Measurements from ENCODE around the gene RNU5B-1. TPM values are rescaled to one million over a fixed set of nuclear protein-coding genes. Genes with fewer than 3 reads are reported as not detected.

The RNU5B-1 gene
- polyA plus RNA-seq, 1 of the 3 experiments (the other 2 are of a cell fraction) = not detected

GRCh38 chr15:65306551-65306950 lies 2.1 kb downstream of the RNU5B-1 start:
- ChIA-PET CTCF (interaction anchor here (1.4 to 3.4 kb wide), 3 partner anchors 12 to 94 kb away, joined by 6 to 18 read pairs (median 8); no protein-coding TSS in a partner anchor), POLR2A (interaction anchor here (1.1 kb wide), 1 partner anchor 20 kb away, joined by 4 read pairs; the partner anchor contains the start of gene PARP16)
- H3K9me2 ChIP-seq = no peaks in the 10 kb centered on the region
- H4K20me1 ChIP-seq (ENCODE audit: insufficient read depth) = peaks cover 4% of the 10 kb centered on the region; the same call in 1 of the 2 replicates
- no peaks in the 10 kb centered on the region for H3K27me3 ChIP-seq (ENCODE audit: insufficient read depth)
- no peak overlapping the region for H3K4me3 ChIP-seq (ENCODE audit: low read depth in 2 of 2, low read length in 1 of 2)
- H3K4me2 ChIP-seq = no peak overlapping the region
- no peaks in the 10 kb centered on the region for H3K36me3 ChIP-seq (replicated peaks in 1 of 2; ENCODE audit: control insufficient read depth in 1 of 2, insufficient read depth in 2 of 2, low read length in 1 of 2)
- H3K4me1 ChIP-seq (ENCODE audit: control insufficient read depth in 1 of 2, insufficient read depth in 2 of 2, low read depth in 1 of 2, low read length in 1 of 2) = peaks cover 8 to 10% of the 10 kb centered on the region in 2 experiments; a peak in 2 of 4 replicates
- no peak for TF ChIP-seq IRF3 (IDR thresholded peaks at IDR 0.05; ENCODE audit: low read depth, low read length)
- no peak overlapping the region for H2AFZ ChIP-seq (ENCODE audit: low read depth)
- no peak for DNase-seq
- H3F3A ChIP-seq (replicated peaks; ENCODE audit: insufficient read depth) = peaks cover 30% of the 10 kb centered on the region
- H3K27ac ChIP-seq (ENCODE audit: low read depth in 2 of 2, low read length in 1 of 2) = no peak overlapping the region
- no peaks in the 10 kb centered on the region for H3K9me3 ChIP-seq
- H3K79me2 ChIP-seq (ENCODE audit: insufficient read depth) = no peaks in the 10 kb centered on the region
- no peak overlapping the region for H3K9ac ChIP-seq

GRCh38 chr15:65307978-65308377 lies 3.5 kb downstream of the RNU5B-1 start:
- H3K9me2 ChIP-seq = no peaks in the 10 kb centered on the region
- H3K9me3 ChIP-seq = no peaks in the 10 kb centered on the region
- H2AFZ ChIP-seq (ENCODE audit: low read depth) = no peak overlapping the region
- H3K4me1 ChIP-seq (ENCODE audit: control insufficient read depth in 1 of 2, insufficient read depth in 2 of 2, low read depth in 1 of 2, low read length in 1 of 2) = peaks cover 8 to 18% of the 10 kb centered on the region in 2 experiments; a peak in 2 of 4 replicates
- H3F3A ChIP-seq (replicated peaks; ENCODE audit: insufficient read depth) = peaks cover 30% of the 10 kb centered on the region
- H3K27me3 ChIP-seq (ENCODE audit: insufficient read depth) = no peaks in the 10 kb centered on the region; the same call in 1 of the 2 replicates
- peaks cover 4% of the 10 kb centered on the region; the same call in 1 of the 2 replicates for H4K20me1 ChIP-seq (ENCODE audit: insufficient read depth)
- no peaks in the 10 kb centered on the region for H3K36me3 ChIP-seq (replicated peaks in 1 of 2; ENCODE audit: control insufficient read depth in 1 of 2, insufficient read depth in 2 of 2, low read length in 1 of 2)
- H3K79me2 ChIP-seq (ENCODE audit: insufficient read depth) = no peaks in the 10 kb centered on the region
- H3K9ac ChIP-seq = no peak overlapping the region
- TF ChIP-seq ZBTB33 (IDR thresholded peaks at IDR 0.05; ENCODE audit: borderline replicate concordance, low read depth) (no peak), FOXJ3 (CRISPR knock-in tag; IDR thresholded peaks at IDR 0.05) (no peak), MAX (IDR thresholded peaks at IDR 0.05; ENCODE audit: low read depth) (no peak), EZH2phosphoT487 (IDR thresholded peaks at IDR 0.05; ENCODE audit: borderline replicate concordance, low read depth) (no peak), MEF2A (IDR thresholded peaks at IDR 0.05; ENCODE audit: borderline replicate concordance, low read depth) (no peak), EP300 (IDR thresholded peaks at IDR 0.05; ENCODE audit: borderline replicate concordance in 1 of 2, low read depth in 1 of 2, low read length in 1 of 2) (no peak), GABPA (IDR thresholded peaks at IDR 0.05; ENCODE audit: low read depth) (no peak)
- no peak overlapping the region for H3K4me3 ChIP-seq (ENCODE audit: low read depth in 2 of 2, low read length in 1 of 2)
- POLR2A ChIA-PET = no interaction called here
- 82% methylated on average over 6 of the region's 6 CpGs for WGBS (ENCODE audit: low lambda C conversion rate)
- no peak for DNase-seq
- no peak overlapping the region for H3K4me2 ChIP-seq
- CTCF ChIA-PET = interaction anchor here (0.6 to 1.6 kb wide), 5 partner anchors 10 to 254 kb away, joined by 3 to 7 read pairs (median 4); no protein-coding TSS in a partner anchor
- H3K27ac ChIP-seq (ENCODE audit: low read depth in 2 of 2, low read length in 1 of 2) = no peak overlapping the region

Data from SK-N-SH (cell line).